GM18858 (cell line): ENCODE measurements around the gene LAMA3.

Experiments used
- ATAC-seq: cut with Tn5 transposase; IDR thresholded peaks from one replicate; pipeline ENCODE4 v1.9.1; 2021; ENCODE audit not compliant: unreplicated experiment

Gene LAMA3

GRCh38 chr18:23934252-23934651 is 245.0 kb downstream of the LAMA3 start:
- no peak for ATAC-seq

GRCh38 chr18:23934863-23935262 is 245.6 kb downstream of the LAMA3 start:
- no peak for ATAC-seq

GRCh38 chr18:23935804-23936203 is 246.6 kb downstream of the LAMA3 start:
- ATAC-seq: no peak

GRCh38 chr18:23936381-23936958 is 247.2 kb downstream of the LAMA3 start:
- no peak for ATAC-seq

- ATAC-seq: no peak
These were observed 248.9 kb downstream of the LAMA3 start for GRCh38 chr18:23938043-23938756.

- ATAC-seq: no peak
These were observed 249.7 kb downstream of the LAMA3 start for GRCh38 chr18:23938901-23939341.

- ATAC-seq: no peak
These were observed 250.1 kb downstream of the LAMA3 start for GRCh38 chr18:23939366-23939765.

GRCh38 chr18:23939896-23940295 is 250.6 kb downstream of the LAMA3 start:
- ATAC-seq: no peak

GRCh38 chr18:23941791-23942190 is 252.5 kb downstream of the LAMA3 start:
- ATAC-seq: no peak

GRCh38 chr18:23943104-23943503 is 253.9 kb downstream of the LAMA3 start:
- peak; percentile 69 for ATAC-seq

GRCh38 chr18:23943903-23944624 is 254.8 kb downstream of the LAMA3 start:
- no peak for ATAC-seq

- ATAC-seq: peak; percentile 43
These were observed 256.3 kb downstream of the LAMA3 start for GRCh38 chr18:23945416-23946079.

GRCh38 chr18:23949863-23950262 is 260.6 kb downstream of the LAMA3 start:
- ATAC-seq: no peak

GRCh38 chr18:23950644-23951043 is 261.4 kb downstream of the LAMA3 start:
- no peak for ATAC-seq

- no peak for ATAC-seq
These were observed 262.0 kb downstream of the LAMA3 start for GRCh38 chr18:23951206-23951605.

- ATAC-seq: no peak
These were observed 264.7 kb downstream of the LAMA3 start for GRCh38 chr18:23953984-23954383.

GRCh38 chr18:23956483-23956882 is 267.2 kb downstream of the LAMA3 start:
- ATAC-seq: no peak

- no peak for ATAC-seq
These were observed 268.8 kb downstream of the LAMA3 start for GRCh38 chr18:23958036-23958435.

GRCh38 chr18:23963443-23964165 is 274.4 kb downstream of the LAMA3 start:
- no peak for ATAC-seq

- no peak for ATAC-seq
These were observed 275.3 kb downstream of the LAMA3 start for GRCh38 chr18:23964282-23965238.
